Brain microvascular endothelial cell (primary cell): ENCODE data around the gene FGF8.

Source experiments
- DNase-seq: peaks from one replicate; pipeline ENCODE4 v3.0.0-alpha.2; 2020
- H3K27ac ChIP-seq: fragments of 250-450 bp; sonication (Bioruptor Pico); 2 replicates; pipeline ENCODE4 v1.5.1; 2020; ENCODE audit warnings: mild to moderate bottlenecking, moderate library complexity
- H3K27me3 ChIP-seq: fragments of 250-450 bp; sonication (Bioruptor Pico); replicated peaks from 2 replicates; pipeline ENCODE4 v1.5.1; 2020; ENCODE audit warnings: mild to moderate bottlenecking
- H3K36me3 ChIP-seq: fragments of 250-450 bp; sonication (Bioruptor Pico); replicated peaks from 2 replicates; pipeline ENCODE4 v1.5.1; 2020; ENCODE audit warnings: mild to moderate bottlenecking
- H3K4me3 ChIP-seq: 2 replicates; pipeline ENCODE4 v1.5.1; 2011; ENCODE audit warnings: low read depth, mild to moderate bottlenecking, control low read depth, low read length, moderate library complexity
- CTCF ChIP-seq: IDR thresholded peaks from 2 replicates; pipeline ENCODE4 v1.5.1; 2011; ENCODE audit warnings: low read depth, mild to moderate bottlenecking, moderate library complexity, low read length, control low read depth, inconsistent platforms; ENCODE audit errors: missing control alignments
- in situ Hi-C: cut with HindIII; loops from 2 replicates; pipeline ENCODE4 v1.10.0; 2017; ENCODE audit warnings: low sequenced_read_pairs, low pct_ligation_motif_present

The FGF8 gene

DNA sequence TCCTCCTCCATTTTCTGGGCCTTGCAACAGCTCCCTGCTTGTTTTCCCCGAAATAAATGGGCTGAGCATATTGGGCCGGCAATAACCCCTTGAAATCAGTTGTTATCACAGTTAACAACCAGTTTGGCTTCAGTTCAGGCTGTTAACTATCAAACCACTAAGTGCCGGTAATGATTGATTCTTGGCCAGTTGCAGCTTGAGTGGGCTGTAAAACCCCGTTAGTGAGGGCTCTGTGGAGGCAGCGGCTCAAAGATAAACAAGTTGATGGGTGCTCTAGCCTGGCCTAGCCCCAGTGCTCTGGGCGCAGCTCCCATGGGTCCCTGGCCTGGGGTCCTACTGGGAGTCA lies 8.3 kb downstream of the FGF8 start:
- no peak overlapping the region for H3K27ac ChIP-seq
- H3K4me3 ChIP-seq: no peak overlapping the region
- DNase-seq: no peak
- peaks cover 32% of the 10 kb centered on the region for H3K27me3 ChIP-seq
- no peak for TF ChIP-seq CTCF
- in situ Hi-C loops: no loop called here
- no peaks in the 10 kb centered on the region for H3K36me3 ChIP-seq

GRCh38 chr10:101766753-101767599 lies 8.9 kb downstream of the FGF8 start:
- H3K27me3 ChIP-seq: peaks cover 26% of the 10 kb centered on the region

DNA sequence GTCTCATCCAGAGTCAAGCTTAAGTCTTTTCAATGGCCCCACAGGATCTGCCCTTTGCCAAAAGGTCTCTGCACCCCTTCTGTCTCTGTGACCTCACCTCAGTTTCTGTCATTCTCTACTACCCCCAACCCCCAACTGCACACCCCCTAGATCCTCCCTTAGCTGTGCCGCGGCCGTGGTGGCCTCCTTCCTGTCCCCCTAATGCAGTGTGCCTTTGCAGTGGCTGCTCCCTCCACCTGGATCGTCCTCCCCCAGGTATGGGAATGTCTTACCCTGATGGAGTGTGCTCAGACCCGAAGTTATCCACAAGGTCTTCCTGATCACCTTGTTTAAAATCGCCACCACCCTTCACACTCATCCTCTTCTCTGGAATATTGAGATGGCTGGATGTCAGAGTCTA lies 9.6 kb downstream of the FGF8 start:
- Histone ChIP-seq H3K4me3 (no peak overlapping the region), H3K27ac (no peak overlapping the region), H3K27me3 (peaks cover 19% of the 10 kb centered on the region), H3K36me3 (no peaks in the 10 kb centered on the region)
- DNase-seq: no peak
- no peak for TF ChIP-seq CTCF
- in situ Hi-C loops: no loop called here

More at GRCh38 chr10:101766753-101767599, 8.9 kb downstream of the FGF8 start:
- Histone ChIP-seq H3K36me3 (no peaks in the 10 kb centered on the region), H3K27ac (no peak overlapping the region), H3K4me3 (no peak overlapping the region)
- no peak for TF ChIP-seq CTCF
- no peak for DNase-seq
- in situ Hi-C loops: no loop called here

DNA sequence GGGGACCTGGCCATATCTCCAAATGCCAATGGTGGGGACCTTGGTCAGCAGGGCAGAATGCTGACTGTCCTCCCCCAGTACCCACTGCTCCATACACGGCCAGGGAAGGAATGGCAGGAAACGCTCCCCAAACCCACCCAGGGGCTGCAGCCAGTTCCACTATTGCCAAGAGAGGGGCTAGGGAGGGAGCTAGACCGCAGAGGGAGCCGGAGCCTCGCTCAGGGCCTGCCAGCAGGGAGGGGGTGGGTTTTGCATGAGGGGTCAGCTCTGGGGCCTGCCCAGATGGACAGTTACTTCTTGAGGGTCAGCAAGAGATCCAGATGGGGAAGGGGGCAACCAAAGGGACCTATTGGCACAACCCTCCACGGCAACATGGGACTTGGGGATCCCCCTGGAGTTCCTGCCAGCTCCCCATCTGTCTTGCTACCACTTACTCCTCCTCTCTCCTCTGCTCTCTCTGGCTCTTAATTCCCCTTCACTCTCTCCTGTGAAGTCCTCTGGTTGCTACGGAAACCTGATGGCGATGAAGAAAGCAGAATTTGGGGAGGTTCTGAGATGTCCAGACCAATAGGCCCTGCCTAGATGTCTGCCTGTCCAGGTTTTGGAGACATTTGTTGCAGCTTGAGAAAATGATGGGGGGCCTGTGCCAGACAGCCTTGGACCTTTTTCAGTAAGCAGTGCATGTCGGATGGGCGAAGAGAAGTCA lies 12.6 kb downstream of the FGF8 start:
- peaks cover 14% of the 10 kb centered on the region for H3K27me3 ChIP-seq

DNA sequence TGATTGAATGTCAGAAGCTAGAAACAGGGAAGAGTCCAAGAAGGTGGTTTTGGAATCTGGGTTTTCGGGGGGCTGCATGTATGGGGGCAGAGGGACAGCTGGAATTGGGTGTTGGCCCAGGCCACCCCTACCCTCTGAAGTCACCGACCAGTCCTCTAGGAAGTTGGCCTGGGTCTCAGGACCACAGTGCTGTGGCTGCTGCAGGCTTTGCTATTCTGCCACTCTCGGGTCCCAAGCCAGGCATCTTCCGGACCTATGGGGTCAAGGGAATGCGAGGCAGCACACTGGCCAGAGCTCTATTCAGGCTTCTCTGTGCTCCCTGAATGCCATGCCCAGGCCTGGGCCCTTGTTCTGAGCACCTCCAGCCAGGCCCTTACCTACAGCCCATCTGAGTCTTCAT lies 13.2 kb downstream of the FGF8 start:
- in situ Hi-C loops: no loop called here
- no peaks in the 10 kb centered on the region for H3K36me3 ChIP-seq
- no peak overlapping the region for H3K4me3 ChIP-seq
- peaks cover 14% of the 10 kb centered on the region for H3K27me3 ChIP-seq
- no peak for DNase-seq
- TF ChIP-seq CTCF: no peak
- no peak overlapping the region for H3K27ac ChIP-seq

More for the DNA sequence above, 12.6 kb downstream of the FGF8 start:
- H3K27ac ChIP-seq: no peak overlapping the region
- TF ChIP-seq CTCF: no peak
- DNase-seq: no peak
- no peak overlapping the region for H3K4me3 ChIP-seq
- no peaks in the 10 kb centered on the region for H3K36me3 ChIP-seq
- in situ Hi-C loops: no loop called here

GRCh38 chr10:101761226-101761625 lies 14.7 kb downstream of the FGF8 start:
- in situ Hi-C loops: no loop called here
- H3K4me3 ChIP-seq: no peak overlapping the region
- peaks cover 11% of the 10 kb centered on the region for H3K27me3 ChIP-seq
- no peak for TF ChIP-seq CTCF
- no peak overlapping the region for H3K27ac ChIP-seq
- no peaks in the 10 kb centered on the region for H3K36me3 ChIP-seq
- DNase-seq: no peak
